ENCODE results near the gene MBNL1.

GRCh38 chr3:152454076-152454875 is 185.5 kb downstream of the MBNL1 start:
- TF ChIP-seq CTCF (conservative IDR thresholded peaks at IDR 0.05 in 1 of 2, IDR thresholded peaks at IDR 0.05 in 1 of 2; ENCODE audit: extremely low read depth in 1 of 2, insufficient read depth in 1 of 2, low read depth in 1 of 2, low read length in 2 of 2) (no peak), EZH2 (IDR thresholded peaks at IDR 0.05; ENCODE audit: borderline replicate concordance, low read length) (no peak)

Measured in mammary epithelial cell (primary cell).